ENCODE measurements around the gene SLC16A6.
"Not testable (repeated sequence)": the region's sequence is repeated elsewhere in the genome, so short reads cannot be mapped to it uniquely, and the experiment has no call there.

GRCh38 chr17:68231131-68231530 is 59.8 kb downstream of the SLC16A6 start:
- TF ChIP-seq CTCF, POLR2A (IDR thresholded peaks at IDR 0.05): not testable (repeated sequence)

Measured in esophagus squamous epithelium (tissue), 4 donors.